ENCODE measurements around the gene RALGPS2. TPM values are rescaled to one million over a fixed set of nuclear protein-coding genes. Genes with fewer than 3 reads are reported as not detected.

The RALGPS2 gene
- total and polyA plus RNA-seq, 2 of the 8 experiments (the other 6 are each of a cell fraction or from before 2014, with no cell fraction given), result 6.7 to 38.0 TPM

GRCh38 chr1:178740491-178740890 lies 15.4 kb downstream of the RALGPS2 start:
- H3K79me1 ChIP-seq (ENCODE audit: low read depth, low read length), result no peaks in the 10 kb centered on the region
- H2BK15ac ChIP-seq (ENCODE audit: low read length), result no peak overlapping the region
- peaks cover 0 to 9% (median 1%) of the 10 kb centered on the region in 4 experiments; a peak in 2 of 8 replicates for H3K36me3 ChIP-seq (ENCODE audit: control insufficient read depth in 2 of 4, insufficient read depth in 4 of 4, low read length in 3 of 4)
- no peaks in the 10 kb centered on the region for H3K9me3 ChIP-seq (ENCODE audit: insufficient read depth in 2 of 2, low read depth in 1 of 2, low read length in 1 of 2)
- WGBS, 2 experiments (ENCODE audit: extremely low coverage in 1 of 2, insufficient coverage in 1 of 2, insufficient read length in 1 of 2, insufficient replicate concordance in 2 of 2, low coverage in 1 of 2, low lambda C conversion rate in 2 of 2, missing lambda C conversion rate in 1 of 2), result 93% methylated on average over 1 of the region's 1 CpG; no CpG with 5 or more reads in 1 of the 2 experiments
- H3K4ac ChIP-seq (replicated peaks; ENCODE audit: insufficient read length, low read depth, low read length), result no peak overlapping the region
- DNase-seq (ENCODE audit: low read depth in 1 of 2, low spot score in 2 of 2) (no peak), FAIRE-seq (no peak)
- H3K23ac ChIP-seq (ENCODE audit: insufficient read length), result no peak overlapping the region
- H3K18ac ChIP-seq (ENCODE audit: extremely low read depth, low read length), result no peak overlapping the region
- H3K14ac ChIP-seq (ENCODE audit: insufficient read length), result no peak overlapping the region
- H3K4me3 ChIP-seq (ENCODE audit: extremely low read depth in 1 of 4, insufficient read depth in 2 of 4, low read depth in 3 of 4, low read length in 4 of 4), result no peak overlapping the region
- peaks cover 0 to 1% of the 10 kb centered on the region in 2 experiments for H4K20me1 ChIP-seq (replicated peaks in 1 of 2; ENCODE audit: control insufficient read depth in 1 of 2, insufficient read depth in 2 of 2, low read length in 2 of 2)
- no peak overlapping the region for H4K8ac ChIP-seq (ENCODE audit: extremely low read depth, insufficient read depth, low read length)
- no peak overlapping the region for H2AK5ac ChIP-seq (ENCODE audit: low read depth, low read length)
- no peak overlapping the region for H4K91ac ChIP-seq (replicated peaks; ENCODE audit: insufficient read length, low read length)
- no peak overlapping the region for H2AFZ ChIP-seq (ENCODE audit: low read length)
- no peak overlapping the region for H2BK5ac ChIP-seq (ENCODE audit: low read depth, low read length)
- no peaks in the 10 kb centered on the region for H3K4me1 ChIP-seq (replicated peaks in 1 of 4; ENCODE audit: control insufficient read depth in 3 of 4, insufficient read depth in 4 of 4, low read length in 3 of 4)
- no peak overlapping the region for H3K27ac ChIP-seq (ENCODE audit: low read depth, low read length)
- H3K23me2 ChIP-seq (ENCODE audit: low read depth, low read length), result no peaks in the 10 kb centered on the region
- no peak overlapping the region for H4K5ac ChIP-seq (ENCODE audit: insufficient read length, low read depth, low read length)
- no peak overlapping the region for H2BK120ac ChIP-seq (replicated peaks; ENCODE audit: low read depth, low read length)
- TF ChIP-seq, protein P1, sequence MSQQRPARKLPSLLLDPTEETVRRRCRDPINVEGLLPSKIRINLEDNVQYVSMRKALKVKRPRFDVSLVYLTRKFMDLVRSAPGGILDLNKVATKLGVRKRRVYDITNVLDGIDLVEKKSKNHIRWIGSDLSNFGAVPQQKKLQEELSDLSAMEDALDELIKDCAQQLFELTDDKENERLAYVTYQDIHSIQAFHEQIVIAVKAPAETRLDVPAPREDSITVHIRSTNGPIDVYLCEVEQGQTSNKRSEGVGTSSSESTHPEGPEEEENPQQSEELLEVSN (IDR thresholded peaks at IDR 0.05), result no peak
- no peak for TF ChIP-seq CHD1 (IDR thresholded peaks at IDR 0.05; ENCODE audit: low read depth, low read length)
- no peak for TF ChIP-seq POU5F1 (IDR thresholded peaks at IDR 0.05; ENCODE audit: low read depth, low read length)
- TF ChIP-seq SRF (IDR thresholded peaks at IDR 0.05; ENCODE audit: low read depth, low read length), result no peak
- ChIA-PET CTCF (ENCODE audit: partially characterized antibody) (interaction anchor here (1.0 to 3.1 kb wide), 3 partner anchors 10 to 27 kb away, joined by 3 to 9 read pairs (median 4); no protein-coding TSS in a partner anchor), POLR2A (ENCODE audit: partially characterized antibody) (no interaction called here)
- H3K56ac ChIP-seq (replicated peaks; ENCODE audit: insufficient read length, low read depth, low read length), result no peak overlapping the region
- no peaks in the 10 kb centered on the region for H3K27me3 ChIP-seq (replicated peaks in 1 of 4; ENCODE audit: control insufficient read depth in 3 of 4, extremely low read depth in 1 of 4, insufficient read depth in 3 of 4, low read length in 3 of 4)
- H2BK12ac ChIP-seq (ENCODE audit: low read depth, low read length), result no peak overlapping the region
- H3K79me2 ChIP-seq (ENCODE audit: control insufficient read depth in 1 of 2, insufficient read depth in 2 of 2, low read length in 2 of 2), result peaks cover 0 to 14% of the 10 kb centered on the region in 2 experiments; a peak in 2 of 4 replicates
- H3K9ac ChIP-seq (replicated peaks in 1 of 4; ENCODE audit: extremely low read depth in 1 of 4, low read depth in 3 of 4, low read length in 3 of 4), result no peak overlapping the region
- no peak overlapping the region for H3K4me2 ChIP-seq (ENCODE audit: insufficient read depth in 1 of 2, low read depth in 2 of 2, low read length in 2 of 2)
- H2BK20ac ChIP-seq (ENCODE audit: low read length), result no peak overlapping the region
